AG04449 (cell line): ENCODE data around the gene PRR5L.

Experiments used
- CTCF ChIA-PET: fragments of 350-600 bp; formaldehyde crosslinking; extraction: SDS; loops from one replicate; lab custom pipeline; 2021; ENCODE audit warnings: antibody characterized with exemption; lab: Yijun Ruan, JAX
- POLR2A ChIA-PET: fragments of 400-600, 350-600 bp; formaldehyde crosslinking; extraction: SDS; loops from one replicate; lab custom pipeline; 2020; ENCODE audit warnings: antibody characterized with exemption, inconsistent platforms; lab: Yijun Ruan, JAX
- DNase-seq: peaks from one replicate; pipeline ENCODE4 v3.0.0-alpha.2; 2010; ENCODE audit warnings: low read depth, low spot score
- H3K4me3 ChIP-seq: 2 replicates; pipeline ENCODE4 v1.5.1; 2011; ENCODE audit warnings: low read depth, mild to moderate bottlenecking, control low read depth, low read length
- CTCF ChIP-seq: IDR thresholded peaks from one replicate; pipeline ENCODE4 v1.5.1; 2011; ENCODE audit warnings: mild to moderate bottlenecking, moderate library complexity, low read length, control low read depth, inconsistent platforms; ENCODE audit not compliant: insufficient read depth; ENCODE audit errors: missing control alignments

PRR5L gene

GRCh38 chr11:36427079-36427478 is 131.0 kb downstream of the PRR5L start:
- POLR2A ChIA-PET, result no interaction called here
- TF ChIP-seq CTCF, result no peak
- no peak for DNase-seq
- no peak overlapping the region for H3K4me3 ChIP-seq
- CTCF ChIA-PET, result interaction anchor here (1.0 to 1.2 kb wide), 2 partner anchors 41 to 52 kb away, joined by 3 read pairs; no protein-coding TSS in a partner anchor

- CTCF ChIA-PET, result interaction anchor here (1.0 kb wide), 2 partner anchors 51 to 136 kb away, joined by 3 read pairs; no protein-coding TSS in a partner anchor
- no peak overlapping the region for H3K4me3 ChIP-seq
- no peak for TF ChIP-seq CTCF
- DNase-seq, result no peak
- POLR2A ChIA-PET, result no interaction called here
Observed at GRCh38 chr11:36427876-36428275, 131.8 kb downstream of the PRR5L start.

GRCh38 chr11:36431429-36432092 is 135.5 kb downstream of the PRR5L start:
- peak; percentile 44 for TF ChIP-seq CTCF
- CTCF ChIA-PET, result interaction anchor here (0.7 to 2.4 kb wide), 9 partner anchors 10 to 97 kb away, joined by 3 to 9 read pairs (median 6); no protein-coding TSS in a partner anchor
- peak; percentile 85 for DNase-seq
- no peak overlapping the region for H3K4me3 ChIP-seq
- POLR2A ChIA-PET, result interaction anchor here (0.8 to 2.6 kb wide), 4 partner anchors 11 to 24 kb away, joined by 3 to 8 read pairs (median 5); no protein-coding TSS in a partner anchor

GRCh38 chr11:36432093-36432469 is 136.0 kb downstream of the PRR5L start:
- no peak overlapping the region for H3K4me3 ChIP-seq
- POLR2A ChIA-PET, result interaction anchor here (0.8 to 2.6 kb wide), 3 partner anchors 12 to 24 kb away, joined by 3 to 8 read pairs (median 7); no protein-coding TSS in a partner anchor
- TF ChIP-seq CTCF, result no peak
- CTCF ChIA-PET, result interaction anchor here (0.7 to 2.4 kb wide), 9 partner anchors 9 to 97 kb away, joined by 3 to 9 read pairs (median 6); no protein-coding TSS in a partner anchor
- no peak for DNase-seq

- DNase-seq, result no peak
- H3K4me3 ChIP-seq, result no peak overlapping the region
- TF ChIP-seq CTCF, result no peak
- POLR2A ChIA-PET, result interaction anchor here (2.6 kb wide), 1 partner anchor 23 kb away, joined by 8 read pairs; no protein-coding TSS in a partner anchor
- CTCF ChIA-PET, result interaction anchor here (0.7 to 2.4 kb wide), 5 partner anchors 8 to 60 kb away, joined by 3 to 9 read pairs (median 4); no protein-coding TSS in a partner anchor
Observed at GRCh38 chr11:36432738-36433137, 136.7 kb downstream of the PRR5L start.

DNA sequence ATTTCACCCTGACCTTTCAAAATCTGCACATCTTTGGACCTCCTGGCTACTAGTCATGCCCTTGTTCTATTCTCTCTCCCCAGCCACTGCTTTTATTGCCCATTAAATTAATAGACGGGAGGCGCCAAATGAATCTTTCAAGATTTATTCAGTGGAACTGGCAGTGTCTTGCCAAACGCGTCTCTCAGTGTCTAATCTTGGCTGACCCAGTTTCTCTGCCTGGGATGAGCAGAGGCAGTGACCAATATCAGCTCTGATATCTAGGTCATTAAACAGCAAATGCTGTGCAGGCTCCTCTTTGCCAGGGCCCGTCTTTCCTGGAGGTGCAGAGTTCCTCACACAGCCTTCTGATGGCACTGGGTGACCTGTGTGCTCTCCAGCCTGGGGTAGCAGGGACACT is 140.0 kb downstream of the PRR5L start:
- DNase-seq, result no peak
- ChIA-PET POLR2A (no interaction called here), CTCF (interaction anchor here (0.8 to 1.7 kb wide), 4 partner anchors 16 to 139 kb away, joined by 3 to 4 read pairs (median 4); no protein-coding TSS in a partner anchor)
- no peak overlapping the region for H3K4me3 ChIP-seq
- no peak for TF ChIP-seq CTCF
